SW480 (cell line): ENCODE measurements around the gene TMEM120B.

Experiments
- DNase-seq: peaks from one replicate; pipeline ENCODE4 v3.0.0-alpha.2; 2016; ENCODE audit warnings: low spot score

Gene TMEM120B

DNA sequence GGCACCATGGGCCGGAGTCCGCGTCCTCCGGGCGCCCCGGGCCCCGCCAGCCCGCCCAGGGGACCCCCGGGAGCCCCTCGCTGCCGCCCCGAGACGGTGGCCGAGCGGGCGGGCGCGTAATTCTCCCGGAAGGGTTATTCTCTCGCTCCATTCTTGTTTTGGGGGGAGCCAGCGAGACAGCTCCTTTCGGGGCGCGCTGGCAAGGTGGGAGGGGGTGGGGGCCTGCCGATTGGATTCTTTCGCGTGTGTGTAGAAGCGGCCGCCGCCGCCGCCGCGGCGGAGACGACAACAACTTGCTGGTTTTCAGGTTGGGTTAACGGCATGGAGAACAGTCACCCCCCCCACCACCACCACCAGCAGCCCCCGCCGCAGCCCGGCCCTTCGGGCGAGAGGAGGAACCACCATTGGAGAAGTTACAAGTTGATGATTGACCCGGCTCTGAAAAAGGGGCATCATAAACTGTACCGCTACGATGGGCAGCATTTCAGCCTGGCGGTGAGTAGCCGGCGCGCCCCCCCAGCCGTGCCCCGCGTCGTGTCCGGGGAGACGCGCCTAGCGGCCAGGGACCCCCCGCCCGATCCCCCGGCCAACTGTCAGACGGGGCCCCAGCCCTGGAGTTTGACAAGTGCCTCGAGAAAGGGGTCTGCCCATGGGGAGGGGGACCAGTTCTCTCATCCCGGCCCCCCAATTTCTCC is 92.0 kb downstream of the TMEM120B start:
- DNase-seq = peak; percentile 50

DNA sequence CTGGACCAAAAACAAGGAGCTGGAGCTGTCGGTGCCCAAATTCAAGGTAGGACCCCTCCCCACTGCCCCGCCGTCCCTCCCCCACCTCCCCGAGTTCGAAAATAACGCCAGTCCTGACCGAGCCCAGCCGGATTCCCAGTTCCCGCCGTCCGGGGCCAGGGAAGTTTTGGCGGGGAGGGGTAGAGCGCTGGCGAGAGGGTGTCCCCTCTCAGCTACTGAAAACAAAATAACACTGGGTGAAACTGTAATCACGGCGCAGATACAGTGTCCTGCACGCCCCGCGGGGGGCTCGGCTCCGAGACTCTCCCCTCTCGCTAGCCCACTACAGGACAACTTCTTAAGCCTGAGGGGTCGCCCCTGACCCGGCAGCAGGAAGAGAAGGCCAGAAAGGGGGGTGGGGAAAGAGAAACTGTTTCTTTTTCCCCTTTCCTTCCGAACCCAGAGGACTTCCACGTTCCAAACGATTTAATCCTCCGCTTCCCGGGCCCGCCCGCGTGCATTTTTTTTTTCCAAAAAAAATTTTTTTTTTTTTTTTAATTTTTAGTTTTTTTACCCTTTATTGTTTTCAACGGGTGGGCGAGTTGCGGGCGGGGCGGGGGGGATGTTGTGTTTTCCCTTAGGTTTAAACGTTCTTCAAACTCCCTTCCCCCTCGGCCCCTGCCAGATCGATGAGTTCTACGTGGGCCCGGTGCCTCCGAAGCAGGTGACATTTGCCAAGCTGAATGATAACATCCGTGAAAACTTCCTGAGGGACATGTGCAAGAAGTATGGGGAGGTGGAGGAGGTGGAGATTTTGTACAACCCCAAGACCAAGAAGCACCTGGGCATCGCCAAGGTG is 92.8 kb downstream of the TMEM120B start:
- DNase-seq = peak; percentile 29

DNA sequence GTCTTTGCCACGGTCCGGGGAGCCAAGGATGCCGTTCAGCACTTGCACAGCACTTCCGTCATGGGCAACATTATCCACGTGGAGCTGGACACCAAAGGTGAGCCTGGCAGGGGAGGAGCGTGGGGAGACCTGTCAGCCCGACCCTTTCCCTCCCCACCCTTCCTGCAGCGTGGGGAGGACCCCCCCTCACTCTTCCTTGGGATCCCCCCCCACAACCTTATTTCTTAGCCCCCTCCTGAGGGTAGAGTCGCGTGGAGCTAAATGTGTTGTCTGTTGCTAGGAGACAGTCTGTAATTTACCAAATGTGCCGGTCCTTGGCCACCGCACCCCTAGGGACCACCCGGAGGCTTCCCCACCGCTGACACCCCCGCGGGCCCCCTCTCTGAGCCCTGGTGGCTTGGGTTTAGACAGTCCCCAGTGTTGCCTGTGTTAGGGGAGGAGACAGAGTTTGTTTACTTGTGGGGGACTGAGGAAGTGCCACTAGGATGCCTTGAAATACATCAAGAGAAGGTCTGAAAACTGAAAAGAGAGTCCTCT is 93.5 kb downstream of the TMEM120B start:
- no peak for DNase-seq

DNA sequence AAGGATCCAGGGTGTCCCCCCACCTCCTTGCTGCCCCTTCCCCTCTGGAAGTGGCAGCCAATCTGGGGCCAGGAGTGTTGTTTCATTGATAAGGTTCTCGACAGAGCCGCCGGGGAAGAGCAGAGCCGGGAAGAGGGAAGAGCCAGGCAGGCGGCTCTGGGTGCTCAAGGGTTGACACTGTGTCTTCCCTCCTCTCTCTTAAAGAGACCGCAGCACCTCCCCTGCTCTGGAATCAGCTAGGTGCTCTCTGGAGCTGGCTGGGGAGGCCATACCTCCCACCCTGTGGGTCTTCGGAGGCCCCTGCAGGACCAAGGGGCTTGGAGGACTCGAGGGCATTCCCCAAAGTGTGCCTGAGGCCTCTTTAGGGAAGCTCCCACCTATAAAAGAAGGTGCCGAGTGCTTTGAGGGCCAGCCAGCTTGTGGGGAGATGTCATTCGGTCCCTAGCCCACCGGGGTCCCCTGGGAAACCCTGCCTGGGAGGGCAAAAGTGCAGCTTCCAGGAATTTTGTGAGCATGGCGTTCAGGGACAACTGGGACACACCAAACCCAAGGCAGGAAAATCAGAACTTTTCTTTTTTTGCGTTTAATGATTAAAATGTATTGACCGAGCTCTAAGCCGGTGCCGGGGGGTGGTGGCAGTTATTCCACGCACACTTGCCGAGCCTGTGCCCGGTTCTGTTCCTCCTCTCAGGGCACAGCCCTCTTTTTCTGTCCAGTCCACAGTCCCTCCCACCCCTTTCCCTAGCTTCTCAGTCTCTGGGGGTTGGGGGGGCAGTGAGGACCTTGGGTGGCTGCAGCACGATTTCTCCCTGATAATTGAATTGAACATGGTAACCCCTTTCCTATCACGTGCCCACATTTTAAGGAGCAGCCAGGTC is 94.2 kb downstream of the TMEM120B start:
- no peak for DNase-seq

DNA sequence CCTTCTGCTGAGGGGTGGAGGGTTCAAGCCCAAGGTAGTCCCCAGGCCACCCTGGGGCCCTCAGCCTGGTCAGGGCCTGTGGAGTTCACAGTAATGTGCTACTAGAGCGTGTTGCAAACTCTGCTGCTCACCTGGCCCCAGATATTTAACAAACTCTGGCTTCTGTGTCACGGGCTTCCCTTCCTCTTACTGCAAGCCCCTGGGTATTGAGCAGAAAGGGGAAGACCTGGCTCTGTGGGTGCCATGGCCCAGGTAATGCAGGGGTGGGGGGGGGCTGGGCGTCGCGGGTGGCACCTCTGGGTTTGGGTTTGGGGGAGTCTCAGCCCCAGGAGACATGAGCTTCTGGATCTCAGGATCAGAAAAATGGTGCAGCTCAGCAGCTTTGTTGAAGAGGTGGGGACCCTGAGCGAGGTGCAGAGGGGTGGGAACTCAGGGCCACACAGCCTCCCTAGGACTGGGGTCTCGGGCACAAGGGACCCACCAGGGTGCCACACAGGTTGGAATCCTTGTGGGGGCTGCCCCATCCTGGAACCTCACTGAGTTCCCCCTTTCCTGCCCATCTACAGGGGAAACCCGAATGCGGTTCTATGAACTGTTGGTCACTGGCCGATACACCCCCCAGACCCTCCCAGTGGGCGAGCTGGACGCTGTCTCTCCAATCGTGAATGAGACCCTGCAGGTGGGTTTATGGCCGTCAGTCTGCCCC is 95.2 kb downstream of the TMEM120B start:
- DNase-seq = no peak

DNA sequence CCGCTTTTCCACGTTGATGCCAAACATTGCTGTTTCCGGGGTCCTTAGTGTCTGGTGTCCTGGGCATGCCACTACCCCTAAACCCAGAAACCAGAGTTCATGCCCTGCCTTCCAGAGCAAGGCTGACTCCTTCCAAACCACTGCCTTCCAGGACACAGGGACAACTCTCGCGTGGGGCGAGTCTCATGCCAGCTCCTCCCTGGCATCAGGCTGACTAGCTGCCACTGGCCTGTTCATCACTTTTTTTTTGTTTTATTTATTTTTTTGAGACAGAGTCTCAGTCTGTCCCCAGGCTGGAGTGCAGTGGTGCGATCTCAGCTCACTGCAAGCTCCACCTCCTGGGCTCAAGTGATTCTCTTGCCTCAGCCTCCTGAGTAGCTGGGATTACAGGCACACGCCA is 96.1 kb downstream of the TMEM120B start:
- no peak for DNase-seq

DNA sequence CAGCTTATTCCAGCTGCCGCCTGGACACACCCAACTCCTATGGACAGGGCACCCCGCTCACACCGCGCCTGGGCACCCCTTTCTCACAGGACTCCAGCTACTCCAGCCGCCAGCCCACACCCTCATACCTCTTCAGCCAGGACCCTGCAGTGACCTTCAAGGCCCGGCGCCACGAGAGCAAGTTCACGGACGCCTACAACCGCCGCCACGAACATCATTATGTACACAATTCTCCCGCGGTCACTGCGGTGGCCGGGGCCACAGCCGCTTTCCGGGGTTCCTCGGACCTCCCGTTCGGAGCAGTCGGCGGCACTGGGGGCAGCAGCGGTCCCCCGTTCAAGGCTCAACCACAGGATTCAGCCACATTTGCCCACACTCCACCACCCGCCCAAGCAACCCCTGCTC is 97.2 kb downstream of the TMEM120B start:
- no peak for DNase-seq

DNA sequence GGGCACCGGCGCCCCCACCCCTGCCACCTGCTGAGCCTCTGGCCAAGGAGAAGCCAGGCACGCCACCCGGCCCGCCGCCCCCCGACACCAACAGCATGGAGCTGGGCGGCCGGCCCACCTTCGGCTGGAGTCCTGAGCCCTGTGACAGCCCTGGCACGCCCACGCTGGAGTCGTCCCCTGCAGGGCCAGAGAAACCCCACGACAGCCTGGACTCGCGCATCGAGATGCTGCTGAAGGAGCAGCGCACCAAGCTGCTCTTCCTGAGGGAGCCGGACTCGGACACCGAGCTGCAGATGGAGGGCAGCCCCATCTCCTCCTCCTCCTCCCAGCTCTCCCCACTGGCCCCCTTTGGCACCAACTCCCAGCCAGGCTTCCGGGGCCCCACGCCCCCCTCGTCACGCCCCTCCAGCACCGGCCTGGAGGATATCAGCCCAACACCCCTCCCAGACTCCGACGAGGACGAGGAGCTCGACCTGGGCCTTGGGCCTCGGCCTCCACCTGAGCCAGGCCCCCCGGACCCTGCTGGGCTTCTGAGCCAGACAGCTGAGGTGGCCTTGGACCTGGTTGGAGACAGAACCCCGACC is 97.8 kb downstream of the TMEM120B start:
- no peak for DNase-seq

DNA sequence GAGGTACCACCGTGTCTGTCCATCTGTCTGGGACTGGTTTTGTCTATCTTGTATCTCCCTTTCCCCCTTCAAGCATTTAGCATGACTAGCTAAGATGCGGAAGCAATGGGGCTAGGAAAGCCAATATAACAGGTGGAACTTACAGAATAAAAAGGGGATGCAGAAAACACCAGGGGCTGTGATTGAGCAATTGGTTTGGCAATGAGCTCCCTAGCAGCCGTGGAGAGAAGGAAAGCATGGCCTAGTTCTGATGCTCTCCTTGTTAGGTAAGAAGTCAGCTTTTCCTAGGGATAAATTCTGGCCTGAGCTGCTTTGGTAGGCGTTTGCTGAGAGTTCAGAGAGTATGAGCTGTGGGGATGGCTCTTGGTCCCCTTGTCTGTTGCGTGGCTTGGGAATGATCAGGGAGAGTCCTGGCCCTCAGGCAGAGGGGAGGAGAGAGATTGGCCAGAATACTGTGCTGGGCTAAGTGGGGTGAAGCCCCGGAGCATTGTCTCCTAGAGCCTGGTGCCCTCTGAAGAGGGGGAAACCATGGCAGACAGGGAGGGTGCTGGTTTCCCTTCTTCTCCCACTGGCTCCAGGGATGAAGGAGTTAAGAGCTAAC is 98.4 kb downstream of the TMEM120B start:
- no peak for DNase-seq

DNA sequence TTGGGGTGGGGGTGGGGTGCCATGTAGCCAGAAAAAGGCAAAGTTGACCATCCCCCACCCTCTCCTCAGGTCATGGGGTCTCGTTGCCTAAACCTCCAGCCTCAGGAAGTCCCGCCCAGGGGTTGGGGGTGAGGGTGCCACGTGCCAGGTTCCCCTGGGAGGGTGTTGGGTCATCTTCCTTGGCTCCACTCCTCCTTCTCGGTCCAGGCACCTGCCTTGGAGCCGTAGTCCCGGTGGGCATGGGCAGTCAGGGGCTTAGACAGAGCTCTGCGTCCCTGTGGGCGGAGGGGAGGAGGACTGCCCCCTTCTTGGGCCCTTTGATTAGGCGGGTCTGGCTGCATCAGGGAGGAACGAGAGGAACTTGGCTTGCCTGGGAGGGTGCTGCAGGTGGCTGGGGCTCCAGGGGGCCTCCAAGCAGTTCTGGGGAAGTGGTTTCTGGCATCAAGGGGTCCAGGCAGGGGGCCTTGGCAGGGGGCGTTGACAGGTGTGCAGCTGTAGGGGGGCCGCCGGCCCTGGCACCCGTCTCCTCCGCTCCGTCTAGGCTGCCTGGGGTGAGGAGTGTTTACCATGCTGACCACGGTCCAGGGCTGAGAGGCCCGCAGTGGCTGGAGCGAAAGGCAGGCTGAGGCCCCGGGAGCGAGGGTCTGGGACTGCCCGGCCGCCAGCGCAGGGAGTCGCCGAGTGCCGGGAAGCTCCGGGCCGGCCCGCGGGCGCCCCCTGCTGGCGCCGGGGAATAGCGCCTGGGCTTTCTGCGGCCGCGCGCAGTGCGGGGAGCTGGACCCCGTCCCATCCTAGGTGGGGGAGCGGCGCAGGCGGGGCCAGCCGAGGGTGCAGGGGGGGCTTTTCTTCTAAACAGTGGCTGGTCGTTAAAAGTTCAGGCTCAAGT is 99.1 kb downstream of the TMEM120B start:
- peak; percentile 63 for DNase-seq

DNA sequence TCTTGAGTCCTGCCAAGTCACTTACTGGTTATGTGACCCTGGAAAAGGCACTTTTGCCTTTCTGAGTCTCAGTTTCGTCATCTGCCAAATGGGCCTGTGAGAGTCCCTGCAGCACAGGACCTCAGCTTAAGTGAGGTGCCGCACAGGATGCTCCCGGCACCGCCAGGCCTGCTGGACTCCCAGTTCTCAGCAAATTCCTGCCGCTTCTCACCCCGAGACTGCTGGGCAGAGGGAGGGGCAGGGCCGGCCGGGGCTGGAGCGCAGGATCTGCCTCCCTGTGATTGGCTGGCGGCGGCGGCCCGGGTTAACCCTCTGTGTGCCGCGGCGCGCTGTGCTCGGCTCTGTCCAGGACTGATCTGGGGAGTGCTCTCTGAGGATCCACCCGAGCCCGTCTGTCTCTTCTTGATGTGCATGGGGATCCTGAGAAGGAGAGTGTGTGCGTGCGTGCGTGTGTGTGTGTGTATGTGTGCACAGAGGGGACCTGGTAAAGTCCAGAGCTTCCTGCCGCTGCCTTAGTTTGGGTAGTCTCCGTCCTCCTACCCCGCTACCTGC is 99.8 kb downstream of the TMEM120B start:
- peak; percentile 13 for DNase-seq

DNA sequence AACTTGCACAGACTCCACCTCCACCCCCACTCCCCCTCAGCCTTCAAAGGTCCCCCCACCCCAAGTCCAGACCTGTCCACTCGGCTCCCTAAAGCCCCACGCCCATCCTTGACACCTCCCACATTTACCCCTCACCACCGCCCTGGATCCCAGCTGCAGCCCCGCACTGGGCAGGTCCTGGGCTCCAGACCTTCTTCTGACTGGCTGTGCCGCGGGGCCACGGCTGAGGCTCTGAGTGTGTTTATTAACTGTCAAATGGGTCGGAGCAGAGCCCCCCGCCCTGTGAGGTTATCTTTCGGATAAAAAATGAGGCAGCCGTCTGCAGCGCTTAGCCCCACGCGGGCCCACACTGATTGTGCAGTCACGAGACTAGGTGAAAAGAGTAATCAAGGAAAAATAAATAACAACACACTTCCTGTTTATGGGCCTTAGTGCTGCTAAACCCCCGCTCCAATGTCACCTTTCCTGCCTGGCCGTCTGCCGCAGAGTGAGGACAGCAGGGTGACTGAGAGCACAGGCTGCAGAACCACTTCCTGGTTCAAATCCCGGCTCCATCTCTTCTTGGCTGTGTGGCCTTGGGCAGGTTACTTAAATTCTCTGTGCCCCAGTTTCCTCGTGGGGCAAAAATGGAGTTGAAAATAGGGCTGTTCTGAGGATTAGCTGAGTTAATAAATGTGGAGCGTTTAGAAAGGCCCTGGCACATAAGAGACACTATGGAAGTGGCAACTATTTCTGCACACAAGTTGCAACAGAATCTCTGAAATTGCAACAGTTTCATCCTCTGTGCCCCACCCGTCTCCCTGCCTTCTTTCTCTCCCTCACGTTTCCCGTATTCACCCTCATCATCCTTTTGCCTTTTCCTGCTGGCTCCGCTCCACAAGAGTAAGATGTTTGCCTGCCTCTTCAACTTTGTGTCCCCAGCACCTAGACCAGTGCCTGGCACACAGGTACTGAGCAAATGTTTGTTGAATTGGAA is 100.7 kb downstream of the TMEM120B start:
- DNase-seq = no peak

DNA sequence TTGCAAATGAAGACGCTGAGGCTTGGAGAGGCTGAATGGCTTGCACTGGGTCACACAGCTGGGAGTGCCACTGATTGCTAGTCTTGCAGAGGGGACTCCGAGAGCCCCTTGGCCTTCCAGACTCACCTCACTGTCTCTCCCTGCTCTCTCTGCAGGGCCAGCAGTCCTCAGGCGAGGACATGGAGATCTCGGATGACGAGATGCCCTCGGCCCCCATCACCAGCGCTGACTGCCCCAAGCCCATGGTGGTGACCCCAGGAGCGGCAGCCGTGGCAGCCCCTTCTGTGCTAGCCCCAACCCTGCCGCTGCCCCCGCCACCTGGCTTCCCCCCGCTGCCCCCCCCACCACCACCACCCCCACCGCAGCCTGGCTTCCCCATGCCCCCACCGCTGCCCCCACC is 101.4 kb downstream of the TMEM120B start:
- no peak for DNase-seq

DNA sequence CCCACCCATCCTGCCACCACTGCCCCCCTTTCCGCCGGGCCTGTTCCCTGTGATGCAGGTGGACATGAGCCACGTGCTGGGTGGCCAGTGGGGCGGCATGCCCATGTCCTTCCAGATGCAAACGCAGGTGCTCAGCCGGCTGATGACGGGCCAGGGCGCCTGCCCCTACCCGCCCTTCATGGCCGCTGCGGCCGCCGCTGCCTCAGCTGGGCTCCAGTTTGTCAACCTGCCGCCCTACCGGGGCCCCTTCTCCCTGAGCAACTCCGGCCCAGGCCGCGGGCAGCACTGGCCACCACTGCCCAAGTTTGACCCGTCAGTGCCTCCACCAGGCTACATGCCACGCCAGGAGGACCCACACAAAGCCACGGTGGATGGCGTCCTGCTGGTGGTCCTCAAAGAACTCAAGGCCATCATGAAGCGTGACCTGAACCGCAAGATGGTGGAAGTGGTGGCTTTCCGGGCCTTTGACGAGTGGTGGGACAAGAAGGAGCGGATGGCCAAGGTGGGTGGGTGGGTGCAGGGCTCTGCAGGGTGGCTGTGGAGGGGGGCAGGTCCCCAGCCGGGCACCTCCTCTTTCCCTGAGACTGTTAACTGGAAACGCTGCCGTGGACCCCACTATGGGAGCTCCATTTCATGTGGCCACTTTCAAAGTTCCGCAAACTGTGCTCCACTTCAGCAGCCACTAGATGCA is 102.0 kb downstream of the TMEM120B start:
- DNase-seq = no peak

DNA sequence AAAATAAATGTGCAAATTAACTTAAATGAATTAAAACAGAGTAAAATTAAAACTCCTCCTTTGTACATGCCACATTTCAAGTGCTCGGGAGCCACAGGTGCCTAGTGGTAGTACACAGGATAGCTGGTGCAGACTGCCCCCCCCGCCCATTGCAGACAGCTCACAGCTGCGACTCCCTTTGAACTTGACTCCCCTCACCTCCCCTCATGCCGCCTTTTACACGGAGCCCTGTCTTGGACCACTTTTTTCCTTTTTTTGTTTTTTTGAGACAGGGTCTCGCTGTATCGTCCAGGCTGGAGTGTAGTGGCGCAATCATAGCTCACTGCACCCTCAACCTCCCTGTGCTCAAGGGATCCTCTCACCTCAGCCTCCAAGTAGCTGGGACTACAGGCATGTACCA is 102.7 kb downstream of the TMEM120B start:
- no peak for DNase-seq

DNA sequence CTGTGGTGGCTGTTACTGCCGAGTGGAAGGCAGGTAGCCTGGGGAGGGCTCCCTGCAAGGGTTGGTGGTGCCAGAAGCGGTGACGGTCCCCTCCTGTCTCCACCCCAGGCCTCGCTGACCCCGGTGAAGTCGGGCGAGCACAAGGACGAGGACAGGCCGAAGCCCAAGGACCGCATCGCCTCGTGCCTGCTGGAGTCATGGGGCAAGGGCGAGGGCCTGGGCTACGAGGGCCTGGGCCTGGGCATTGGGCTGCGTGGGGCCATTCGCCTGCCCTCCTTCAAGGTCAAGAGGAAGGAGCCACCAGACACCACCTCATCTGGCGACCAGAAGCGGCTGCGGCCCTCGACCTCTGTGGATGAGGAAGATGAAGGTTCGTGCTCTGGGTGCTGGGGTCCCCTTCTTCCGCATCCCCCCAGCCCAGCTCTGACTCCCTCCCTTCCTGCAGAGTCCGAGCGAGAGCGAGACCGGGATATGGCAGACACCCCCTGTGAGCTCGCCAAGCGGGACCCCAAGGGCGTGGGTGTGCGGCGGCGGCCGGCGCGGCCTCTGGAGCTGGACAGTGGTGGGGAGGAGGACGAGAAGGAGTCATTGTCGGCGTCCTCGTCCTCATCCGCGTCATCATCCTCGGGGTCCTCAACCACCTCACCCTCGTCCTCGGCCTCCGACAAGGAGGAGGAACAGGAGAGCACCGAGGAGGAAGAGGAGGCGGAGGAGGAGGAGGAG is 104.5 kb downstream of the TMEM120B start:
- no peak for DNase-seq

DNA sequence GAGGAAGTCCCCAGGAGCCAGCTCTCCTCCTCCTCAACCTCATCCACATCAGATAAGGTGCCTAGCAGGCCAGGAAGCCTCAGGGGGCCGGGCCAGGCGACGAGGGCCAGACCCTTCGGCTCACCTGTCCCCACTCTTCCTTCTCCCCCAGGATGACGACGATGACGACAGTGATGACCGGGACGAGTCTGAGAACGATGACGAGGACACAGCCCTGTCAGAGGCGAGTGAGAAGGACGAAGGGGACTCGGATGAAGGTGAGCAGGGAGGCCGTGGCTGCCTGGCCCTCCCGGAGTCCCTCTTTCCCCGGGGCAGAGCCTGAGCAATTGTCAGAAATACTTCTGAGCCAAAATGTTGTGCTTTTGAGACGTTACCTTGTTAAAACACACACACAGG is 105.1 kb downstream of the TMEM120B start:
- DNase-seq = no peak
